Skeletal muscle satellite cell (primary cell): ENCODE data around the gene MRM1.
"Not testable (repeated sequence)": the region's sequence is repeated elsewhere in the genome, so short reads cannot be mapped to it uniquely, and the experiment has no call there.

Experiments
- H3K27me3 ChIP-seq: 2 replicates; pipeline ENCODE4 v1.7.0; 2013; ENCODE audit warnings: low read length; ENCODE audit not compliant: control insufficient read depth, insufficient read depth
- H3K36me3 ChIP-seq: 2 replicates; pipeline ENCODE4 v1.7.0; 2013; ENCODE audit warnings: mild to moderate bottlenecking, control low read depth, low read length; ENCODE audit not compliant: insufficient read depth
- H3K4me1 ChIP-seq: 2 replicates; pipeline ENCODE4 v1.7.0; 2013; ENCODE audit warnings: low read length; ENCODE audit not compliant: control insufficient read depth, insufficient read depth
- H3K4me2 ChIP-seq: 2 replicates; pipeline ENCODE4 v1.7.0; 2013; ENCODE audit warnings: mild to moderate bottlenecking, low read length
- H3K4me3 ChIP-seq: 2 replicates; pipeline ENCODE4 v1.7.0; 2013; ENCODE audit warnings: low read length
- H3K9ac ChIP-seq: 2 replicates; pipeline ENCODE4 v1.7.0; 2013; ENCODE audit warnings: mild to moderate bottlenecking, low read depth, low read length, moderate library complexity
- H3K9me3 ChIP-seq: replicated peaks from 2 replicates; pipeline ENCODE4 v1.7.0; 2013; ENCODE audit warnings: mild to moderate bottlenecking, control low read depth, low read length

The MRM1 gene

DNA sequence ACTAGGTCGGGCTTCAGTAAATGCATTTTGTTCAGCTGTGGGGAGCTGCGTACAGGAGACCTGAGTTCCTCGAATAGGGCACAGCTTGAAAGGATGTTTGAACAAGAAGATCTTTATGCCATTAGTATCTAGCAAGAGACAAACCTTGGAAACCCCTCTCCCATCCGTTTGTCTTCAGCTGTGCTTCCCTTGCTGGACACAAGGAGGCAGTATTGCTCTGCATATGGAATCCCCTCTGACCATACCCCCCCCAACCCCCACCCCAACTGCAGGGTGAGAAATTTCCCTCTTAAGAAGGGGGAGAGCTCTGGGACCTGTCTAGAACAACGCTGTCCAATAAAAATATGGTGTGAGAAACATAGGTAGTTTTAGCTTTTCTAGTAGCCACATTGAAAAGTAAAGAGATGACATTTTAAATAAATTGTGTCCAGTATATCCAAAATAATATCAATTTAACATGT is 1.6 kb downstream of the MRM1 start:
- peak overlapping the region; percentile 92 for H3K4me3 ChIP-seq
- H3K36me3 ChIP-seq, result no peaks in the 10 kb centered on the region
- peak overlapping the region; percentile 90 for H3K9ac ChIP-seq
- H3K27me3 ChIP-seq, result no peaks in the 10 kb centered on the region
- no peaks in the 10 kb centered on the region for H3K9me3 ChIP-seq
- H3K4me1 ChIP-seq, result peaks cover 19% of the 10 kb centered on the region
- peak overlapping the region; percentile 95 for H3K4me2 ChIP-seq

DNA sequence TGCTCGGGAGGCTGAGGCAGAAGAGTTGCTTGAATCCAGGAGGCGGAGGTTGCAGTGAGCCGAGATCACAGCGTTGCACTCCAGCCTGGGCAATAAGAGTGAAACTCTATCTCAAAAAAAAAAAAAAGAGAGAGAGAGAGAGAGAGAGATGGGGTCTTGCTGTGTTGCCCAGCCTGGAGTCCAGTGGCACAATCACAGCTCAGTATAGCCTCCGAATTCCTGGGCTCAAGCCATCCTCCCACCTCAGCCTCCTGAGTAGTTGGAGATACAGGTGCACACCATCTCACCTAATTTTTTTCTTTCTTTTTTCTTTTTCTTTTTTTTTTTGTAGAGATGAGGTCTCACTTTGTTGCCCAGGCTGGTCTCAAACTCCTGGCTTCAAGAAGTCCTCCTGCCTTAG is 3.6 kb downstream of the MRM1 start:
- H3K27me3 ChIP-seq, H3K36me3 ChIP-seq, H3K4me2 ChIP-seq, H3K9me3 ChIP-seq, H3K9ac ChIP-seq, H3K4me3 ChIP-seq: not testable (repeated sequence)
- peaks cover 22% of the 10 kb centered on the region for H3K4me1 ChIP-seq

DNA sequence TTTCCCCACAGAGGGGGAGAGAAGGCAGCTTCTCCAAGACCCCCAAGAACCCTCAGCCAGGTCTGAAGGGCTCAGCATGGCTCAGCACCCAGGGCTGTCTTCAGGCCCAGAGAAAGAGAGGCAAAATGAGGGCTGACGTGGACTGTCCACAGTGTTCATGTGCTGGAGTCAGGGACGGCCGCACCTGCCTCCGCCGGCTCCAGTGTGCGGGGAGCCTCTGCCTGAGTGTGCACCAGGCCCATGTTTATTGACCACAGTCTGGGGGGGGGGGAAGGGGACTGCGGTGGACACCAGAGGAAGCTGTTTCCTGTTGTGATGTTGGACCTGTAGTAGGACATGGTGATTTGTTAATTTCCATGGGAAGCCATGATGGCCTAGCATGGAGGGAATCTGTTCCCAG is 6.9 kb downstream of the MRM1 start:
- Histone ChIP-seq H3K4me1 (peaks cover 16% of the 10 kb centered on the region), H3K27me3 (no peaks in the 10 kb centered on the region)

GRCh38 chr17:36608794-36609497 is 7.6 kb downstream of the MRM1 start:
- peaks cover 14% of the 10 kb centered on the region for H3K4me1 ChIP-seq
- H3K27me3 ChIP-seq, result no peaks in the 10 kb centered on the region
- H3K4me3 ChIP-seq, result no peak overlapping the region
- H3K9ac ChIP-seq, result no peak overlapping the region
- peak overlapping the region; percentile 23 for H3K4me2 ChIP-seq
- no peaks in the 10 kb centered on the region for H3K9me3 ChIP-seq
- H3K36me3 ChIP-seq, result no peaks in the 10 kb centered on the region

More for the DNA sequence above, 6.9 kb downstream of the MRM1 start:
- Histone ChIP-seq H3K4me3 (no peak overlapping the region), H3K9ac (no peak overlapping the region), H3K36me3 (no peaks in the 10 kb centered on the region), H3K4me2 (no peak overlapping the region), H3K9me3 (no peaks in the 10 kb centered on the region)

DNA sequence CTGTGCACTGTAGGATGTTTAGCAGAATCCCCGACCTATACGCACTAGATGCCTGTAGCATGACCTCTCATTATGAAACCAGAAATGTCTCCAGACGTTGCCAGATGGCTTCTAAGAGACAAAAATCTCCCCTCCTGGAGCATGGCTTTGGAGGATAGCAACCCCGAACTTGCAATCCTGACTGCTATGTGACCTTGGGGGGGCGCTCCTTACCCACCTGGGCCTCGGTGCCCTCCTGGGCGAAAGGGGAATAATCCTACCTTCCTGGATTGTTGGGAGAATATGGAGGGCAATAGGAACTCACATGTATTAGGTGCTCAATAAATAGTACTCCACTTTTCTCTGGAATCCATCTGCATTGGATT is 8.1 kb downstream of the MRM1 start:
- H3K9ac ChIP-seq, result no peak overlapping the region
- H3K27me3 ChIP-seq, result no peaks in the 10 kb centered on the region
- H3K4me2 ChIP-seq, result no peak overlapping the region
- H3K36me3 ChIP-seq, result no peaks in the 10 kb centered on the region
- peaks cover 10% of the 10 kb centered on the region for H3K4me1 ChIP-seq
- no peak overlapping the region for H3K4me3 ChIP-seq
- no peaks in the 10 kb centered on the region for H3K9me3 ChIP-seq

DNA sequence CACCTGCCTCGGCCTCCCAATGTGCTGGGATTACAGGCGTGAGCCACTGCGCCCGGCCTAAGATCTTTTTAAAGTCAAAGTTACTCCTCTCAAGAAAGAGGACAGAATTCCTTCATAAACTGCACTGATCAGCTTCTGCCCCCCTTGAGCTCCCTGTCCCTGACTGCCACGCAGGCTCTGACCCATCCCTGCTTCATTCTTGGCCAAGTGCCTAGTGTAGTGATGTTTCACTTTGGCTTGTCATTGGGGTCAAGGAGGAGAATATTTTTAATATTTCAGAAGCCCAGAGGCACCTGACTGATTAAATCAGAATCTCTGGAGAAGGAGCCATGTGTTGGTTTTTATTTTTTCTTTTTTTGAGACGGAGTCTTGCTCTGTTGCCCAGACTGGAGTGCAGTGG is 9.1 kb downstream of the MRM1 start:
- no peaks in the 10 kb centered on the region for H3K36me3 ChIP-seq
- H3K9me3 ChIP-seq, result no peaks in the 10 kb centered on the region
- H3K4me1 ChIP-seq, result peaks cover 10% of the 10 kb centered on the region
- no peak overlapping the region for H3K4me2 ChIP-seq
- H3K27me3 ChIP-seq, result no peaks in the 10 kb centered on the region
- no peak overlapping the region for H3K9ac ChIP-seq
- H3K4me3 ChIP-seq, result no peak overlapping the region

- Histone ChIP-seq H3K9ac (no peak overlapping the region), H3K4me2 (no peak overlapping the region), H3K4me3 (no peak overlapping the region), H3K36me3 (no peaks in the 10 kb centered on the region), H3K9me3 (no peaks in the 10 kb centered on the region), H3K27me3 (no peaks in the 10 kb centered on the region), H3K4me1 (peaks cover 10% of the 10 kb centered on the region)
Observed at GRCh38 chr17:36611345-36612072, 10.1 kb downstream of the MRM1 start.

DNA sequence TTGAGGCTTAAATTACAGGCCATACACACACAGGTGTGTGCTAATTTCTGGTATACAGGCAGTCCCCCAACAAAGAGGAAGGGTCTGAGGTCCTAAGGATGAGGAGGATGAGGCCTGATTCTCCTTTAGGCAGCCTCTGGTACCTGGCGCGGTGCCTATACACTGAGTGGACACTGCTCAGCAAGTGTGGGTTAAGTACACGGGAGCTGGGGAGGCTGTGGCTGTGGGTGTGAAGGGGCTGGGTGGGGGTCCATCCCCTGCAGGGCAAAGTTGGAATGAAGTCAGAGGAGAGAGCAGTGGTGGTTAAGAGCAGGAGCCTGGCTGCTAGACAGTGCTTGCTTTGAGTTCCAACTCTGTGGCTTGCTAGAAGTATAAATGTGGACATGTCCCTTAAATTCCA is 10.9 kb downstream of the MRM1 start:
- peaks cover 10% of the 10 kb centered on the region for H3K4me1 ChIP-seq
- no peaks in the 10 kb centered on the region for H3K9me3 ChIP-seq
- H3K27me3 ChIP-seq, result no peaks in the 10 kb centered on the region
- no peak overlapping the region for H3K9ac ChIP-seq
- H3K36me3 ChIP-seq, result no peaks in the 10 kb centered on the region
- H3K4me3 ChIP-seq, result no peak overlapping the region
- no peak overlapping the region for H3K4me2 ChIP-seq

GRCh38 chr17:36613155-36613554 is 11.8 kb downstream of the MRM1 start:
- H3K9ac ChIP-seq, result no peak overlapping the region
- no peaks in the 10 kb centered on the region for H3K36me3 ChIP-seq
- H3K27me3 ChIP-seq, result no peaks in the 10 kb centered on the region
- no peak overlapping the region for H3K4me3 ChIP-seq
- H3K4me1 ChIP-seq, result peaks cover 10% of the 10 kb centered on the region
- H3K9me3 ChIP-seq, result no peaks in the 10 kb centered on the region
- H3K4me2 ChIP-seq, result no peak overlapping the region

DNA sequence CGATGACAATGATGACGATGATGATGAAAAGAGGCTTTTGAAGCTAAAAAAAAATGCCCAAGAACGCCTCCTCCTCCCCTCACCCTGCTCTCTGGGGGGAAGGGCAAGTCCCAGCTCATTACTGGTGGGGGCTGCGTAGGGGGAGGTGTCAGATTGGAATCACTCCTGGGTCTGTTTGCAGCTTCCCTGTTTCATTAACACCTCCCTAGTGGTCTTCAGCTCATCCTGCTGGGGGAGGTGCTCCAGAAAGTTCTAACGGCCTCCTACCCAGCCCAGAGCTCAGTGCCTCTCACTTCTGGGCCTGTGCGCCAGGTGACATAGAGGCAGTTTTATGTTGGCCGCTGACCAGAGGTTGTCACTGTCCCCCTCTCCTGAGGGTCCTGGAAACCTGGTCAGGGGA is 12.7 kb downstream of the MRM1 start:
- Histone ChIP-seq H3K9me3 (no peaks in the 10 kb centered on the region), H3K4me1 (peaks cover 7% of the 10 kb centered on the region), H3K4me3 (no peak overlapping the region), H3K36me3 (no peaks in the 10 kb centered on the region), H3K4me2 (no peak overlapping the region), H3K9ac (no peak overlapping the region), H3K27me3 (peaks cover 4% of the 10 kb centered on the region)

DNA sequence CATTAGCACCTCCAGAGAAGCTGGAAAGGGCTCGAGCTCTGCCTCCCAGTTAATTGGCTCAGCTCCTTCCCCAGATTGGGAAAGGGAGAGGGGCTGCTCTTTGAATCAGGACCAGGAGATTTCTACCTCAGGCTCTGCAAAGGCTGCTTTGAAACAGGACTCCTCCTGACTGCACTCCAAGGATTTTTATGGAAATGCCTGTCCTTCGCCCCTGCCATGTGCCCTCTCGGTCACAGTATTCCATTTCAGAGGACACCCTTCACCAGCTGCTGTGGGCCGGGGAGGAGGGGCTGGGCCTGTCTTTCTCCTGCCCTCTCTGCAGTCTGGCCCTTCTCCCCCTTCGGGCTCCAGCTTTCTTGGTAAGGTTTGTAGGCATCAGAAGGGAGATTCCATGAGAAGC is 13.6 kb downstream of the MRM1 start:
- Histone ChIP-seq H3K4me2 (no peak overlapping the region), H3K36me3 (no peaks in the 10 kb centered on the region), H3K9ac (no peak overlapping the region), H3K4me1 (peaks cover 6% of the 10 kb centered on the region), H3K9me3 (no peaks in the 10 kb centered on the region), H3K4me3 (no peak overlapping the region), H3K27me3 (peaks cover 4% of the 10 kb centered on the region)
